ENCODE data around the gene CASK.

DNA sequence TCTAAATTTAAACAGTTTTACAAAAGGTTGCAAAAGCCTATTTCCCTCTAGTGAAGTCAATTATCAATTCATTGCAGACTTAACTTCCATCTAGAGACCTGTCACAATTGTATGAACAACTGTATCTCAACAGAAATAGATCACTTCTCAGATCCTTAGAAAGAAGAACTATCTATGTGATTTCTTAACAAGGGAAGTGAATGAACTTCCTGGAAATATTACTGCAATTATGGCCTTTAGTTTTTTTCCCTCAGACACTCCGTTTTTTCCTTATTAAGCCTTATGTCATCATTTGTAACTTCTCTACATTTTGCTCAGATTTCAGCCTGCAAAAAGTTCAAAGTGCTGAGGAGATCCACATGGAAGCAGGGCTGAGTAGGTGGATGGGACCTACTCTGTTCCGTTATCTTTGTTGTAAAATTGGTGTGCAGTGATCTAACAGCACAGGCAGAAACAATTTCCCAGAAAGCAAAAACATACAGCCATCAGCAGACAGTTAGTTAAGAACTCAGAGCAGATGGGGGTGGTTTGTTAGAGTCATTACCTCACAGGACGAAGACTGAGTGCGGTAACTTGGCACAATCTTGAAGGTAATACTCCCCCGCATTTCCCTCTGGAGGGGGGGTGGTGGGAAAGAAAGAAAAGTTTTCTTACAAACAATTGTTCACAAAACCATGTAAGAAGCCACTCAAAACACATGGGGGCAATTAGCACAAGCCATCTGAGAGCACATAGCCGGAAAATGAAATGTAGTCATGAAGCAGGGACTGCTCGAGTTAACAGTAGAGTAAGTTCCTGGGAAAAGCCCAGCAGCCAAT is 363.9 kb downstream of the CASK start:
- TF ChIP-seq, protein P1, sequence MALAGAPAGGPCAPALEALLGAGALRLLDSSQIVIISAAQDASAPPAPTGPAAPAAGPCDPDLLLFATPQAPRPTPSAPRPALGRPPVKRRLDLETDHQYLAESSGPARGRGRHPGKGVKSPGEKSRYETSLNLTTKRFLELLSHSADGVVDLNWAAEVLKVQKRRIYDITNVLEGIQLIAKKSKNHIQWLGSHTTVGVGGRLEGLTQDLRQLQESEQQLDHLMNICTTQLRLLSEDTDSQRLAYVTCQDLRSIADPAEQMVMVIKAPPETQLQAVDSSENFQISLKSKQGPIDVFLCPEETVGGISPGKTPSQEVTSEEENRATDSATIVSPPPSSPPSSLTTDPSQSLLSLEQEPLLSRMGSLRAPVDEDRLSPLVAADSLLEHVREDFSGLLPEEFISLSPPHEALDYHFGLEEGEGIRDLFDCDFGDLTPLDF (CRISPR knock-in tag; IDR thresholded peaks at IDR 0.05), result no peak
- TF ChIP-seq TOE1 (IDR thresholded peaks at IDR 0.05; ENCODE audit: borderline replicate concordance) (no peak), TOE1 (CRISPR knock-in tag; IDR thresholded peaks at IDR 0.05; ENCODE audit: borderline replicate concordance, low read depth) (no peak), JUND (IDR thresholded peaks at IDR 0.05; ENCODE audit: borderline replicate concordance, low read depth, low read length) (no peak), JUND (tag; IDR thresholded peaks at IDR 0.05; ENCODE audit: borderline replicate concordance, low read depth, low read length) (no peak), EHMT2 (IDR thresholded peaks at IDR 0.05) (no peak), SIN3A (IDR thresholded peaks at IDR 0.05; ENCODE audit: borderline replicate concordance in 2 of 2, control insufficient read depth in 1 of 2, low read depth in 2 of 2, low read length in 2 of 2) (no peak), TFAM (CRISPR knock-in tag; conservative IDR thresholded peaks at IDR 0.05) (no peak), TBP (optimal IDR thresholded peaks at IDR 0.05; ENCODE audit: low read depth, low read length) (no peak), ZNF780A (CRISPR knock-in tag; IDR thresholded peaks at IDR 0.05) (no peak), KAT8 (IDR thresholded peaks at IDR 0.05; ENCODE audit: low read depth) (no peak), MYC (IDR thresholded peaks at IDR 0.05; ENCODE audit: low read depth, low read length) (no peak), MYC (CRISPR knock-in tag; IDR thresholded peaks at IDR 0.05; ENCODE audit: borderline replicate concordance, low read depth) (no peak), RBFOX2 (IDR thresholded peaks at IDR 0.05; ENCODE audit: low read depth, low read length) (no peak)
- TF ChIP-seq, protein P2, sequence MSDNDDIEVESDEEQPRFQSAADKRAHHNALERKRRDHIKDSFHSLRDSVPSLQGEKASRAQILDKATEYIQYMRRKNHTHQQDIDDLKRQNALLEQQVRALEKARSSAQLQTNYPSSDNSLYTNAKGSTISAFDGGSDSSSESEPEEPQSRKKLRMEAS (CRISPR knock-in tag; IDR thresholded peaks at IDR 0.05), result no peak
- TF ChIP-seq, protein P3, sequence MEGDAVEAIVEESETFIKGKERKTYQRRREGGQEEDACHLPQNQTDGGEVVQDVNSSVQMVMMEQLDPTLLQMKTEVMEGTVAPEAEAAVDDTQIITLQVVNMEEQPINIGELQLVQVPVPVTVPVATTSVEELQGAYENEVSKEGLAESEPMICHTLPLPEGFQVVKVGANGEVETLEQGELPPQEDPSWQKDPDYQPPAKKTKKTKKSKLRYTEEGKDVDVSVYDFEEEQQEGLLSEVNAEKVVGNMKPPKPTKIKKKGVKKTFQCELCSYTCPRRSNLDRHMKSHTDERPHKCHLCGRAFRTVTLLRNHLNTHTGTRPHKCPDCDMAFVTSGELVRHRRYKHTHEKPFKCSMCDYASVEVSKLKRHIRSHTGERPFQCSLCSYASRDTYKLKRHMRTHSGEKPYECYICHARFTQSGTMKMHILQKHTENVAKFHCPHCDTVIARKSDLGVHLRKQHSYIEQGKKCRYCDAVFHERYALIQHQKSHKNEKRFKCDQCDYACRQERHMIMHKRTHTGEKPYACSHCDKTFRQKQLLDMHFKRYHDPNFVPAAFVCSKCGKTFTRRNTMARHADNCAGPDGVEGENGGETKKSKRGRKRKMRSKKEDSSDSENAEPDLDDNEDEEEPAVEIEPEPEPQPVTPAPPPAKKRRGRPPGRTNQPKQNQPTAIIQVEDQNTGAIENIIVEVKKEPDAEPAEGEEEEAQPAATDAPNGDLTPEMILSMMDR (IDR thresholded peaks at IDR 0.05 in 2 of 3, conservative IDR thresholded peaks at IDR 0.05 in 1 of 3; ENCODE audit: insufficient read depth in 2 of 3, low read depth in 1 of 3, low read length in 3 of 3), result no peak
